HG03565 (cell line): ENCODE results near the gene KLLN.
"Not testable (repeated sequence)": the region's sequence is repeated elsewhere in the genome, so short reads cannot be mapped to it uniquely, and the experiment has no call there.

Experiments used
- ATAC-seq: cut with Tn5 transposase; IDR thresholded peaks from one replicate; pipeline ENCODE4 v1.9.1; 2021; ENCODE audit warnings: mild to moderate bottlenecking, moderate library complexity; ENCODE audit not compliant: unreplicated experiment

Gene KLLN

DNA sequence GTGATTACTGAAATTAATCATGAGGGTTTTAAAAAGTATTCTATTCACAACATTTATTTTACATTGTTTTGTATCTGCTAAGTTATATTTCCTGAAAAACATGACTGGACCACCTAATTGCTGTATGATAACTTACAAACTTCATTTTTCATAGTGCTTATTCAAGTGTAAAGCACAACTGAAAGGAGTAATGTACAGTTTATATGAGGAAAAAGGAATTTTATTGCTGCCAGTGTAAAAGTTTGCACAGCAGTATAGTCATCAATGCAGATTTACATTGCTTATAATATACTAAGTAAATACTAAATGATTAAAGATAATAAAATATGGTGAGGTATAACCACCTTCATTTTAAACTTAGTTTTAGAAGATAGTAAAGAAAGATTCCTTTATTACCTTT, 4.1 kb upstream of the KLLN start:
- ATAC-seq = no peak

DNA sequence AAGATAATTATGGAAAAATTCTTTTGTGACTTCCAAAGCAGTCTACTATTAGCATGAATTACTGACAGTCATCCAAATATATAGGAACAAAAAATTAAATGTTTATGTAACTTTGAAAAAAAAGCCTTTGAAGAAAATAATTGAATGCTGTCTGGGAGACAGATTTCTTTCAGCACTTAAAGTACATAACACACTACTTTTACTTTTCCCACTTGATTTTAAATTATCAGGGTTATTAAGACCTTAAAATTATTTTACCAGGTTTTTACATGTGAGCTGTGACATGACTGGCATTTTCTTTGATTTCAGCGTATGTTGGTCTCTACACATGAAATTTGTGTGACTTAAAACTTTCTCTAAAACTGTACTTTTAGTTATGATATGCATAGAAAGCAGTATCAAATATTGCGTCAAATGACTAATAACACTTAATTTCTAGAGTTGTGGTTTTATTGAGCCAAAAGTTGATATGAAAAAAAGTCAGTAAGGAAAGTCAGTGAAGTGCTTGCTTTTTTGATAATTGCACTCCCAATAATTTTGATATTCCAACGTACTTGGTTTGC, 3.2 kb upstream of the KLLN start:
- ATAC-seq = no peak

- no peak for ATAC-seq
Observed at GRCh38 chr10:87865241-87865881, 2.0 kb upstream of the KLLN start.

DNA sequence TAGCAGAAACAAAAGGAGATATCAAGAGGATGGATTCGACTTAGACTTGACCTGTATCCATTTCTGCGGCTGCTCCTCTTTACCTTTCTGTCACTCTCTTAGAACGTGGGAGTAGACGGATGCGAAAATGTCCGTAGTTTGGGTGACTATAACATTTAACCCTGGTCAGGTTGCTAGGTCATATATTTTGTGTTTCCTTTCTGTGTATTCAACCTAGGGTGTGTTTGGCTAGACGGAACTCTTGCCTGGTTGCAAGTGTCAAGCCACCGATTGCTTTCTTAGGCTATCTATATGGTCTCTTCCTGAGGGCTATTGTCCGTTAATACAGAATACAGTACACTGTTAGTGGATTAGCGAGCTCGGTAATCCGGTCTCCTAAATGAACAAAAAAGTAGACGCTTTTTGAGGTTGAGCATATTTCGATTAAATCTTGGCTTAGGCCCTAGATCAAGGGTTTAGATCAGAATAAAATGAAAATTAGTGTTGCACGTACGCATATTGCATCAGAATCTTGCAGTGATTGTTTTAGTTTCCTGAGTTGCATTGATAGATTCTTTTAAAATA, 1.2 kb upstream of the KLLN start:
- ATAC-seq = no peak

GRCh38 chr10:87863951-87864495, 690 bp upstream of the KLLN start:
- ATAC-seq = not testable (repeated sequence)

GRCh38 chr10:87862679-87863052, 667 bp downstream of the KLLN start:
- no peak for ATAC-seq

- ATAC-seq = peak; percentile 38
Observed at GRCh38 chr10:87861953-87862678, 1.2 kb downstream of the KLLN start.

DNA sequence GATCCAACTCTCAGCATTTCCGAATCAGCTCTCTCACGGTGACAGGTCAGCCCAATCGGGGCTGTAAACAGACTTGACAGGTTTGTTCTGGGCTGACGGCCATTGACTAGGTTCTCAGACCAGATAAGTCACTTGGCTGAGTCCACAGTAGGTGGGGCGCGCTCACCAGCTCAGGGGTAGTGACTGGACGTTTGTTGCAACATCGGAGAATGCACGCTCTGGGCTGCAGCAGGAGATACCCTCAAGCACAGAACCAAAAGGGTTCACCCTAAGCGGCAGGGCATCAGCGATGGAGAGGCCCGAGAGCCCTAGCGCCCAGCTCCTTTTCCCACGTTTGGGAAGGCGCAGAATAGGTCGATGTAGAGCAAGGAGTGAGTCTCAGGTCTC, 1.8 kb downstream of the KLLN start:
- peak; percentile 8 for ATAC-seq

GRCh38 chr10:87860816-87861403, 2.4 kb downstream of the KLLN start:
- no peak for ATAC-seq

DNA sequence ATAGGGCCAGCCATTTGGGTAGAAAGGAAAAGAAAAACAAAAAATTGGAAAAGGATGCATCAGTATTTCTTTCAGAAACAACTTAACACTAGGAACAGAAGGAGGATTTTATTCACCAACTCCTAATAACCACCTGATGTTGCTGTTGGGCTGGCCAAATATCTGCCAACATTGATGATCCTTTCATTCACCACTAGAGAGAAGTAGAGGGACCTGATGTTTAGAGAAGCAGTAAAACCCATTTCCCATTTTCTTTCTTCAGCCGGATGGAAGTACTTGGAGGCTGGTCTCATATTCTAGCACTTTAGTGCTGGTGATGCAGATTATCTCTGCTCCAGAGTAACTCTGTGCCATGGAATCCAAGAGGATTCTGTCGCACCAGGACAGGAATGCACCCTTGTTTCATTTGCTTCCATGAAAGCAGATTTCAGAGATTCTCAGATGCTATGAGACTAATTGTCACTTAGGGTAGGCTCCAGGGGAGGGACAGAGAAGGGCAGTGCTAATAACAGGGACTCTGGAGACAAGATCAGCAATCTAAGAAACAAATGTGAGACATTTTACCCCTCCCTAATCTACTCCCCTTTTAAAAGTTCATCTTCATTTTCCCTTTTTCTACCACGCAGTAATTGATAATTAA, 3.1 kb downstream of the KLLN start:
- ATAC-seq = no peak

- ATAC-seq = not testable (repeated sequence)
Observed at GRCh38 chr10:87855665-87856064, 7.7 kb downstream of the KLLN start.

DNA sequence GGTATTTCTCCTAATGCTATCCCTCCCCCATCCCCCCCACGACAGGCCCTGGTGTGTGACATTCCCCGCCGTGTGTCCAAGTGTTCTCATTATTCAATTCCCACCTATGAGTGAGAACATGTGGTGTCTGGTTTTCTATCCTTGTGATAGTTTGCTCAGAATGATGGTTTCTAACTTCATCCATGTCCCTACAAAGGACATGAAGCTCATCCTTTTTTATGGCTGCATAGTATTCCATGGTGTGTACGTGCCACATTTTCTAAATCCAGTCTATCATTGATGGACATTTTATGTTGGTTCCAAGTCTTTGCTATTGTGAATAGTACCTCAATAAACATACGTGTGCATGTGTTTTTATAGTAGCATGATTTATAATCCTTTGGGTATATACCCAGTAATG, 8.1 kb downstream of the KLLN start:
- ATAC-seq = not testable (repeated sequence)

- no peak for ATAC-seq
Observed at GRCh38 chr10:87852089-87852488, 11.2 kb downstream of the KLLN start.

DNA sequence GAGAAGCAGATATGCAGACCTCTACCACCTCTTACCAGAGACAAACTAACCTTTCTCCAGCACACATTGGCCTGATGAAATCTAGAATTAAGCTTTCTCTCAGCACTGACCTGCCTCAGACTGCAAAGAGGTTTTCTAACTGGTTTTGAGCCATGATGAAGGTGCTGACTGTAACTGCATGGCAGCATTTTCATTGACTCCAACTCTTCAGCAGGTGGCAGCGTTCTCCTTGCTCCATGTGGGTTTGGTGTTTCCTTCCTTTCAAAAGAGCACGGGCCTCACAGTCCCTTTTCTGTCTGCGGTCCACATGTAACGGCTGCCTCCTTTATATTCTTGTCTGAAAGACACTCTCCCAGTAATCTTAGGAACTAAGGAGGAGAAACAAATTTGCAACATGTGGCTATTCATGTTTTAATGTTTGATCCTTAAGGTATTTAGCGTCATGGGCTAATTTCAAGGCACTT, 12.6 kb downstream of the KLLN start:
- ATAC-seq = no peak

DNA sequence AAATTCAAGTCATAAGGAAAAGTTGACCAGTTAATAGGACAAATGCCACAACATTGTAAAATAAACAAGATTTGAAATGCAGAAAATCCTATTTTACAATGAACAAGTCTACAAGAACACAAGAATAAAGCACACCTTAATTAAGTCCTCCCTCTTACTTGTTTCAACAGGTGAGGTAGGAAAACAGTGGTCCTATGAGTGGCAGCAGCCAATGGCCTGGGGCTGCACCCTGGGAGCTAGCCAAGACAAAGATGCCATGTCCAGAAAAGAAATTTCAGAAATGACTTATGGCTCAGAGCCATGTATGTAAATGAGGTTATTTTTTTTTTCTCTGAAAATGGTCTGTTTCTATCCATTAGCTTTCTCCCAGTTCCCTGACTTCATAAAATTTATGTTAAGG, 14.3 kb downstream of the KLLN start:
- no peak for ATAC-seq

DNA sequence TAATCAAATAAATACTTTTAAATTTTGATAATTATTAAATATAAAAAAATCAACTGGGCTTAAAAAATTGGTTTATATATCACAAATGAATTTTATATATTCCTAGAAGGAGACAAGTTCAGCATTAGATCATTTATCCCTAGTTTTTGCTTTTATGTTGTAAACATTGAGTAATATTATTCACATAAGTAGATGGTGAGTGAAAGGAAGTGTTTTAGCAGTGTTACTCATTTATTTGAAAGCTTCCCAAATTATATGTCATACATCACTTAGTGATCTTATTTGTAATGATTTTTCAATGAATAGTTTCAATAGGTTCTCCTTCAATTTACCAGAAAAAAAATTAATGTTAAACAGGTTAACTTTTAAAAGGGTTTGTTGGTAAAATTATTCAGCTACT, 15.8 kb downstream of the KLLN start:
- no peak for ATAC-seq

DNA sequence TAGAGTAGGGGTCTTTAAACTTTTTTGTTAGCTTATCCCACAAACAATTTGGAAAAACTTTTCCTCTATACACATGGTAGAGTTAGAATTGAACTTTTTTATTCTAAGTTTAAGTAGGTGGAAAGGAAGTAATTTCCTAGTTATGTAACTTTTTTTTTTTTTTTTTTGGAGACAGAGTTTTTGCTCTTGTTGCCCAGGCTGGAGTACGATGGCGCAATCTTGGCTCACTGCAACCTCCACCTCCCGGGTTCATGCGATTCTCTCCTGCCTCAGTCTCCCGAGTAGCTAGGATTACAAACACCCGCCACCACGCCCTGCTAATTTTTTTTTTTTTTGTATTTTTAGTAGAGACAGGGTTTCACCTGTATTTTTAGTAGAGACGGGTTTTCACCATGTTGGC, 16.6 kb downstream of the KLLN start:
- not testable (repeated sequence) for ATAC-seq

- no peak for ATAC-seq
Observed at GRCh38 chr10:87846023-87846422, 17.3 kb downstream of the KLLN start.

DNA sequence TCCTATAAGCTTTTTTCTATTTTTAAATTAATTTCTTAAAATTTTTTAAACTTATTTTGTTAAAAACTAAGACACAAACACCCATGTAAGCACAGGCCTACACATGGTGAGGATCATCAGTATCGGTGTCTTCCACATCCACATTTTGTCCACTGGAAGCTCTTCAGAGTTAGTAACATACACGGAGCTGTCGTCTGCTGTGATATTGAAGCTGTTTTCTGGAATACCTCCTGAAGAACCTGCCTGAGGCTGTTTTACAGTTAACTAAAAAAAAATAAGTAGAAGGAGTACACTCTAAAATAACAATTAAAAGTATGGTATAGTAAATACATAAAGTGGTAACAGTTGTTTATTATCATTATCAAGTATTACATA, 17.7 kb downstream of the KLLN start:
- no peak for ATAC-seq

GRCh38 chr10:87844837-87845623, 18.3 kb downstream of the KLLN start:
- ATAC-seq = no peak
